Neural cell (in vitro differentiated cells): ENCODE data around the gene POLR3E. TPM values are rescaled to one million over a fixed set of nuclear protein-coding genes. Genes with fewer than 3 reads are reported as not detected.

ENCODE experiments used
- H2AFZ ChIP-seq: fragments of 200-600, 300-800 bp; sonication (generic), shearing (Covaris generic); 2 replicates; pipeline ENCODE4 v1.6.0; 2014; ENCODE audit warnings: low read depth, mild to moderate bottlenecking, antibody characterized with exemption, low read length, moderate library complexity
- H3F3A ChIP-seq: fragments of 200-600 bp; shearing (Covaris generic); 2 replicates; pipeline ENCODE4 v1.6.1; 2016; ENCODE audit warnings: mild to moderate bottlenecking, moderate library complexity, mixed read lengths, antibody characterized with exemption, low read length; ENCODE audit not compliant: insufficient read depth, poor library complexity, severe bottlenecking
- H3K27ac ChIP-seq: fragments of 200-600, 300-800 bp; sonication (generic), shearing (Covaris generic); 2 replicates; pipeline ENCODE4 v1.5.1; 2014; ENCODE audit warnings: mild to moderate bottlenecking, low read length, moderate library complexity
- H3K27me3 ChIP-seq: fragments of 300-800, 200-600 bp; sonication (generic), shearing (Covaris generic); 2 replicates; pipeline ENCODE4 v1.6.0; 2014; ENCODE audit warnings: mild to moderate bottlenecking, low read depth, low read length, moderate library complexity; ENCODE audit not compliant: insufficient read depth
- H3K36me3 ChIP-seq: fragments of 300-800, 200-600 bp; sonication (generic), shearing (Covaris generic); 2 replicates; pipeline ENCODE4 v1.5.1; 2014; ENCODE audit warnings: mild to moderate bottlenecking, antibody characterized with exemption, low read length, moderate library complexity; ENCODE audit not compliant: insufficient read depth
- H3K4me2 ChIP-seq: fragments of 300-800, 200-600 bp; sonication (generic), shearing (Covaris generic); 2 replicates; pipeline ENCODE4 v1.6.0; 2014; ENCODE audit warnings: mild to moderate bottlenecking, low read length
- H3K4me3 ChIP-seq: fragments of 300-800, 200-600 bp; sonication (generic), shearing (Covaris generic); 2 replicates; pipeline ENCODE4 v1.5.1; 2014; ENCODE audit warnings: mild to moderate bottlenecking, low read length, moderate library complexity
- H3K79me2 ChIP-seq: fragments of 200-600 bp; shearing (Covaris generic); replicated peaks from 2 replicates; pipeline ENCODE4 v1.6.0; 2014; ENCODE audit warnings: mild to moderate bottlenecking, low read length, moderate library complexity; ENCODE audit not compliant: insufficient read depth
- H3K9ac ChIP-seq: fragments of 300-800, 200-600 bp; sonication (generic), shearing (Covaris generic); 2 replicates; pipeline ENCODE4 v1.6.1; 2016; ENCODE audit warnings: mild to moderate bottlenecking, low read length, mixed read lengths
- H3K9me2 ChIP-seq: fragments of 200-600 bp; shearing (Covaris generic); 2 replicates; pipeline ENCODE4 v1.6.1; 2016; ENCODE audit warnings: mild to moderate bottlenecking, low read length, mixed read lengths; ENCODE audit not compliant: insufficient read depth
- H3K9me3 ChIP-seq: fragments of 200-600, 300-800 bp; sonication (generic), shearing (Covaris generic); 2 replicates; pipeline ENCODE4 v1.6.1; 2016; ENCODE audit warnings: mild to moderate bottlenecking, mixed run types, low read length, moderate library complexity, mixed read lengths
- H4K20me1 ChIP-seq: fragments of 200-600 bp; shearing (Covaris generic); 2 replicates; pipeline ENCODE4 v1.6.1; 2016; ENCODE audit warnings: mild to moderate bottlenecking, mixed run types; ENCODE audit not compliant: insufficient read depth
- CTCF ChIP-seq: fragments of 450-650 bp; IDR thresholded peaks from 2 replicates; pipeline ENCODE4 v1.5.1; 2014; ENCODE audit warnings: antibody characterized with exemption, mild to moderate bottlenecking, moderate library complexity; ENCODE audit not compliant: poor library complexity, severe bottlenecking
- EP300 ChIP-seq: fragments of 450-650 bp; conservative IDR thresholded peaks from 2 replicates; pipeline ENCODE4 v1.6.1; 2014; ENCODE audit warnings: antibody characterized with exemption, mild to moderate bottlenecking, moderate library complexity; ENCODE audit not compliant: poor library complexity, severe bottlenecking
- EZH2 ChIP-seq: fragments of 200-600, 300-800 bp; shearing (Covaris generic), sonication (generic); IDR thresholded peaks from 2 replicates; pipeline ENCODE4 v1.6.1; 2014; ENCODE audit warnings: antibody characterized with exemption, low read length, borderline replicate concordance, mild to moderate bottlenecking; ENCODE audit not compliant: insufficient read depth, poor library complexity, severe bottlenecking
- MXI1 ChIP-seq: fragments of 450-650 bp; conservative IDR thresholded peaks from 2 replicates; pipeline ENCODE4 v1.6.1; 2014; ENCODE audit warnings: antibody characterized with exemption, mild to moderate bottlenecking; ENCODE audit not compliant: poor library complexity, severe bottlenecking
- POLR2AphosphoS5 ChIP-seq: IDR thresholded peaks from 2 replicates; pipeline ENCODE4 v1.6.1; 2012
- RAD21 ChIP-seq: fragments of 450-650 bp; conservative IDR thresholded peaks from 2 replicates; pipeline ENCODE4 v1.6.1; 2014; ENCODE audit warnings: antibody characterized with exemption, mild to moderate bottlenecking, moderate library complexity
- SMC3 ChIP-seq: fragments of 450-650 bp; conservative IDR thresholded peaks from 2 replicates; pipeline ENCODE4 v1.6.1; 2014; ENCODE audit warnings: antibody characterized with exemption, mild to moderate bottlenecking, moderate library complexity; ENCODE audit not compliant: poor library complexity
- TAF1 ChIP-seq: IDR thresholded peaks from 2 replicates; pipeline ENCODE4 v1.6.1; 2012; ENCODE audit warnings: low read depth
- polyA minus RNA-seq: library from RNA; depleted of rRNA, polyadenylated mRNA; stranded (reverse); fragments of >200 nt; gene quantifications from 2 replicates; pipeline ENCODE4 v1.2.3, GENCODE V29; 2014
- polyA plus RNA-seq: library from polyadenylated mRNA; depleted of rRNA; stranded (reverse); fragments of >200 nt; gene quantifications from 2 replicates; pipeline ENCODE4 v1.2.3, GENCODE V29; 2014
- TF ChIP-seq, protein P1 (sequence below): IDR thresholded peaks from 2 replicates; pipeline ENCODE4 v1.6.1; 2012; ENCODE audit warnings: borderline replicate concordance

The POLR3E gene
- polyA plus RNA-seq = 34.0 and 47.4 TPM in 2 replicates
- polyA minus RNA-seq = 30.2 and 35.2 TPM in 2 replicates

- peak within 1 kb of the TSS; percentile 94 for H3K27ac ChIP-seq
- peak within 1 kb of the TSS; percentile 54 for H3K4me2 ChIP-seq
- no peaks in the 10 kb centered on the region for H4K20me1 ChIP-seq
- peaks cover 8% of the 10 kb centered on the region for H3K79me2 ChIP-seq
- peak within 1 kb of the TSS; percentile 60 for H2AFZ ChIP-seq
- TF ChIP-seq POLR2AphosphoS5 (peak; percentile 80), EZH2 (no peak), SMC3 (peak; percentile 87), MXI1 (peak; percentile 96), RAD21 (peak; percentile 97), TAF1 (peak; percentile 60), EP300 (peak; percentile 73), CTCF (peak; percentile 100)
- TF ChIP-seq, protein P1, sequence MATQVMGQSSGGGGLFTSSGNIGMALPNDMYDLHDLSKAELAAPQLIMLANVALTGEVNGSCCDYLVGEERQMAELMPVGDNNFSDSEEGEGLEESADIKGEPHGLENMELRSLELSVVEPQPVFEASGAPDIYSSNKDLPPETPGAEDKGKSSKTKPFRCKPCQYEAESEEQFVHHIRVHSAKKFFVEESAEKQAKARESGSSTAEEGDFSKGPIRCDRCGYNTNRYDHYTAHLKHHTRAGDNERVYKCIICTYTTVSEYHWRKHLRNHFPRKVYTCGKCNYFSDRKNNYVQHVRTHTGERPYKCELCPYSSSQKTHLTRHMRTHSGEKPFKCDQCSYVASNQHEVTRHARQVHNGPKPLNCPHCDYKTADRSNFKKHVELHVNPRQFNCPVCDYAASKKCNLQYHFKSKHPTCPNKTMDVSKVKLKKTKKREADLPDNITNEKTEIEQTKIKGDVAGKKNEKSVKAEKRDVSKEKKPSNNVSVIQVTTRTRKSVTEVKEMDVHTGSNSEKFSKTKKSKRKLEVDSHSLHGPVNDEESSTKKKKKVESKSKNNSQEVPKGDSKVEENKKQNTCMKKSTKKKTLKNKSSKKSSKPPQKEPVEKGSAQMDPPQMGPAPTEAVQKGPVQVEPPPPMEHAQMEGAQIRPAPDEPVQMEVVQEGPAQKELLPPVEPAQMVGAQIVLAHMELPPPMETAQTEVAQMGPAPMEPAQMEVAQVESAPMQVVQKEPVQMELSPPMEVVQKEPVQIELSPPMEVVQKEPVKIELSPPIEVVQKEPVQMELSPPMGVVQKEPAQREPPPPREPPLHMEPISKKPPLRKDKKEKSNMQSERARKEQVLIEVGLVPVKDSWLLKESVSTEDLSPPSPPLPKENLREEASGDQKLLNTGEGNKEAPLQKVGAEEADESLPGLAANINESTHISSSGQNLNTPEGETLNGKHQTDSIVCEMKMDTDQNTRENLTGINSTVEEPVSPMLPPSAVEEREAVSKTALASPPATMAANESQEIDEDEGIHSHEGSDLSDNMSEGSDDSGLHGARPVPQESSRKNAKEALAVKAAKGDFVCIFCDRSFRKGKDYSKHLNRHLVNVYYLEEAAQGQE = peak; percentile 53
- no peaks in the 10 kb centered on the region for H3F3A ChIP-seq
- peak within 1 kb of the TSS; percentile 90 for H3K9ac ChIP-seq
- peak within 1 kb of the TSS; percentile 98 for H3K4me3 ChIP-seq
- H3K36me3 ChIP-seq = no peaks in the 10 kb centered on the region
- no peaks in the 10 kb centered on the region for H3K9me3 ChIP-seq
- H3K9me2 ChIP-seq = no peaks in the 10 kb centered on the region
- no peaks in the 10 kb centered on the region for H3K27me3 ChIP-seq
Measured at GRCh38 chr16:22297114-22297870, at the start of gene POLR3E. Gene POLR3E, plus strand, starts transcription at chr16:22297409. Its CDS starts 5,560 bp downstream, at chr16:22302969.

- Histone ChIP-seq H3K9me3 (no peaks in the 10 kb centered on the region), H4K20me1 (no peaks in the 10 kb centered on the region), H2AFZ (no peak overlapping the region), H3K79me2 (no peaks in the 10 kb centered on the region), H3K9me2 (no peaks in the 10 kb centered on the region), H3F3A (no peaks in the 10 kb centered on the region), H3K4me3 (no peak overlapping the region), H3K9ac (no peak overlapping the region), H3K27me3 (no peaks in the 10 kb centered on the region), H3K4me2 (no peak overlapping the region), H3K36me3 (no peaks in the 10 kb centered on the region), H3K27ac (no peak overlapping the region)
- no peak for TF ChIP-seq EP300
- TF ChIP-seq EZH2 = no peak
- no peak for TF ChIP-seq SMC3
Measured at GRCh38 chr16:22250522-22250921, 46.7 kb upstream of the POLR3E start.
